SK-N-SH (cell line): ENCODE measurements around the gene SLC52A3. TPM values are rescaled to one million over a fixed set of nuclear protein-coding genes. Genes with fewer than 3 reads are reported as not detected.

Experiments used
- CTCF ChIA-PET: fragments of 300-600, 350-600 bp; formaldehyde crosslinking; extraction: SDS; loops from one replicate; lab custom pipeline; 2021; lab: Yijun Ruan, JAX
- POLR2A ChIA-PET: fragments of 350-600 bp; sonication (Branson Sonifier 250); formaldehyde crosslinking; extraction: SDS; loops from one replicate; lab custom pipeline; 2020; ENCODE audit warnings: antibody characterized with exemption, inconsistent platforms; lab: Yijun Ruan, JAX
- DNase-seq: peaks from one replicate; pipeline ENCODE4 v3.0.0; 2012
- H2AFZ ChIP-seq: fragments of 200-600 bp; sonication (generic); 2 replicates; pipeline ENCODE4 v1.8.1; 2016; ENCODE audit warnings: antibody characterized with exemption, mild to moderate bottlenecking, low read depth
- H3F3A ChIP-seq: fragments of 200-600 bp; sonication (generic); replicated peaks from 2 replicates; pipeline ENCODE3; 2016; ENCODE audit warnings: antibody characterized with exemption, mild to moderate bottlenecking; ENCODE audit not compliant: insufficient read depth
- H3K27ac ChIP-seq, 2 experiments: fragments of 200-500 bp in 1 of 2; fragments of 200-600 bp in 1 of 2; sonication (Bioruptor generic) in 1 of 2; sonication (generic), shearing (Covaris generic) in 1 of 2; 2 replicates each; pipeline versions ENCODE4 v1.5.1 to v1.6.1; 2014 to 2016; ENCODE audit warnings: low read depth in 2 of 2, inconsistent platforms in 1 of 2, low read length in 1 of 2, mild to moderate bottlenecking in 1 of 2, mixed read lengths in 1 of 2
- H3K27me3 ChIP-seq: fragments of 200-600 bp; sonication (generic), shearing (Covaris generic); 2 replicates; pipeline ENCODE4 v1.6.1; 2016; ENCODE audit warnings: mixed run types; ENCODE audit not compliant: insufficient read depth
- H3K36me3 ChIP-seq, 2 experiments: fragments of 200-500 bp in 1 of 2; fragments of 200-600 bp in 1 of 2; sonication (Bioruptor generic) in 1 of 2; sonication (generic) in 1 of 2; replicated peaks in 1 of 2; 2 replicates each; pipeline versions ENCODE3 to v1.5.1; 2014 to 2016; ENCODE audit warnings: low read length in 1 of 2, mild to moderate bottlenecking in 1 of 2; ENCODE audit not compliant: insufficient read depth in 2 of 2, control insufficient read depth in 1 of 2
- H3K4me1 ChIP-seq, 2 experiments: fragments of 200-500 bp in 1 of 2; fragments of 200-600 bp in 1 of 2; sonication (Bioruptor generic) in 1 of 2; sonication (generic), shearing (Covaris generic) in 1 of 2; 2 replicates each; pipeline versions ENCODE4 v1.5.1 to v1.6.1; 2014 to 2016; ENCODE audit warnings: low read depth in 1 of 2, low read length in 1 of 2, mixed run types in 1 of 2; ENCODE audit not compliant: insufficient read depth in 2 of 2, control insufficient read depth in 1 of 2
- H3K4me2 ChIP-seq: fragments of 200-600 bp; sonication (generic), shearing (Covaris generic); 2 replicates; pipeline ENCODE4 v1.6.1; 2017; ENCODE audit warnings: mixed run types
- H3K4me3 ChIP-seq, 2 experiments: fragments of 200-500 bp in 1 of 2; fragments of 200-600 bp in 1 of 2; sonication (Bioruptor generic) in 1 of 2; sonication (generic), shearing (Covaris generic) in 1 of 2; 2 replicates each; pipeline versions ENCODE4 v1.5.1 to v1.8.1; 2014 to 2016; ENCODE audit warnings: low read depth in 2 of 2, inconsistent platforms in 1 of 2, low read length in 1 of 2, mild to moderate bottlenecking in 1 of 2, mixed read lengths in 1 of 2, moderate library complexity in 1 of 2
- H3K79me2 ChIP-seq: fragments of 200-600 bp; sonication (generic); 2 replicates; pipeline ENCODE4 v1.8.1; 2017; ENCODE audit warnings: mild to moderate bottlenecking; ENCODE audit not compliant: insufficient read depth
- H3K9ac ChIP-seq: fragments of 200-600 bp; sonication (generic); 2 replicates; pipeline ENCODE4 v1.6.1; 2017; ENCODE audit warnings: mixed run types
- H3K9me2 ChIP-seq: fragments of 200-600 bp; sonication (generic); 2 replicates; pipeline ENCODE4 v1.6.1; 2017; ENCODE audit warnings: mixed run types
- H3K9me3 ChIP-seq: fragments of 200-600 bp; sonication (generic); 2 replicates; pipeline ENCODE4 v1.6.1; 2017; ENCODE audit warnings: mixed run types, mild to moderate bottlenecking, moderate library complexity
- H4K20me1 ChIP-seq: fragments of 200-600 bp; sonication (generic); 2 replicates; pipeline ENCODE4 v1.6.1; 2017; ENCODE audit warnings: mild to moderate bottlenecking, mixed run types; ENCODE audit not compliant: insufficient read depth
- ELF1 ChIP-seq: IDR thresholded peaks from 2 replicates; pipeline ENCODE4 v1.4.0; 2012
- FOXJ3 ChIP-seq: sonication (generic); formaldehyde crosslinking; IDR thresholded peaks from 2 replicates; pipeline ENCODE4 v1.5.1; 2020; ENCODE audit warnings: mild to moderate bottlenecking, missing genetic modification reagents
- GABPA ChIP-seq: IDR thresholded peaks from 2 replicates; pipeline ENCODE4 v1.4.0; 2012; ENCODE audit warnings: low read depth, mild to moderate bottlenecking
- MAX ChIP-seq: IDR thresholded peaks from 2 replicates; pipeline ENCODE4 v1.4.0; 2012; ENCODE audit warnings: low read depth
- MXI1 ChIP-seq: IDR thresholded peaks from 2 replicates; pipeline ENCODE4 v1.6.1; 2012; ENCODE audit warnings: mild to moderate bottlenecking, low read depth, low read length, improper control_type of control experiment
- NRF1 ChIP-seq: IDR thresholded peaks from 2 replicates; pipeline ENCODE4 v1.6.1; 2012; ENCODE audit warnings: low read depth, mild to moderate bottlenecking, low read length
- RFX5 ChIP-seq: IDR thresholded peaks from 2 replicates; pipeline ENCODE4 v1.6.1; 2012; ENCODE audit warnings: mild to moderate bottlenecking, improper control_type of control experiment, low read length
- RXRA ChIP-seq: IDR thresholded peaks from 2 replicates; pipeline ENCODE4 v1.4.0; 2012; ENCODE audit warnings: low read depth, mild to moderate bottlenecking, borderline replicate concordance
- SIN3A ChIP-seq: IDR thresholded peaks from 2 replicates; pipeline ENCODE4 v1.6.1; 2012; ENCODE audit warnings: low read depth, mild to moderate bottlenecking, low read length, moderate library complexity, borderline replicate concordance
- SMC3 ChIP-seq: IDR thresholded peaks from 2 replicates; pipeline ENCODE4 v1.6.1; 2012; ENCODE audit warnings: low read depth, low read length, improper control_type of control experiment
- TAF1 ChIP-seq: IDR thresholded peaks from 2 replicates; pipeline ENCODE4 v1.6.1; 2012; ENCODE audit warnings: low read depth, mild to moderate bottlenecking, low read length, moderate library complexity, borderline replicate concordance
- WGBS: methylation state at CpG from one replicate; pipeline ENCODE4 v1.1.6; 2017; ENCODE audit warnings: low lambda C conversion rate; 5-methylcytosine and 5-hydroxymethylcytosine counted together
- polyA plus RNA-seq, 3 experiments: library from polyadenylated mRNA; depleted of rRNA; stranded (reverse); fragments of >200 nt; gene quantifications; 2 replicates each; pipeline ENCODE4 v1.2.3, GENCODE V29; 2012
- TF ChIP-seq, protein P1 (sequence below): IDR thresholded peaks from 2 replicates; pipeline ENCODE4 v1.4.0; 2012; ENCODE audit warnings: low read depth, borderline replicate concordance
- TF ChIP-seq, protein P2 (sequence below): IDR thresholded peaks from 2 replicates; pipeline ENCODE4 v1.6.1; 2012; ENCODE audit warnings: mild to moderate bottlenecking, low read depth, low read length, moderate library complexity
- TF ChIP-seq, protein P3 (sequence below): IDR thresholded peaks from 2 replicates; pipeline ENCODE4; 2012

The SLC52A3 gene
- polyA plus RNA-seq, 1 of the 3 experiments (the other 2 are of a cell fraction): not detected

GRCh38 chr20:717832-718231 is 50.5 kb downstream of the SLC52A3 start:
- Histone ChIP-seq H3K4me3 (no peak overlapping the region), H4K20me1 (no peaks in the 10 kb centered on the region), H3K27me3 (no peaks in the 10 kb centered on the region), H3F3A (no peaks in the 10 kb centered on the region), H3K27ac (no peak overlapping the region), H3K79me2 (no peaks in the 10 kb centered on the region), H3K9me2 (no peaks in the 10 kb centered on the region), H2AFZ (no peak overlapping the region), H3K4me2 (no peak overlapping the region), H3K4me1 (no peaks in the 10 kb centered on the region), H3K9ac (no peak overlapping the region), H3K36me3 (no peaks in the 10 kb centered on the region), H3K9me3 (no peaks in the 10 kb centered on the region)
- POLR2A ChIA-PET: no interaction called here
- TF ChIP-seq SMC3: no peak
- no peak for TF ChIP-seq FOXJ3 (CRISPR knock-in tag)
- TF ChIP-seq SIN3A: no peak
- TF ChIP-seq, protein P1, sequence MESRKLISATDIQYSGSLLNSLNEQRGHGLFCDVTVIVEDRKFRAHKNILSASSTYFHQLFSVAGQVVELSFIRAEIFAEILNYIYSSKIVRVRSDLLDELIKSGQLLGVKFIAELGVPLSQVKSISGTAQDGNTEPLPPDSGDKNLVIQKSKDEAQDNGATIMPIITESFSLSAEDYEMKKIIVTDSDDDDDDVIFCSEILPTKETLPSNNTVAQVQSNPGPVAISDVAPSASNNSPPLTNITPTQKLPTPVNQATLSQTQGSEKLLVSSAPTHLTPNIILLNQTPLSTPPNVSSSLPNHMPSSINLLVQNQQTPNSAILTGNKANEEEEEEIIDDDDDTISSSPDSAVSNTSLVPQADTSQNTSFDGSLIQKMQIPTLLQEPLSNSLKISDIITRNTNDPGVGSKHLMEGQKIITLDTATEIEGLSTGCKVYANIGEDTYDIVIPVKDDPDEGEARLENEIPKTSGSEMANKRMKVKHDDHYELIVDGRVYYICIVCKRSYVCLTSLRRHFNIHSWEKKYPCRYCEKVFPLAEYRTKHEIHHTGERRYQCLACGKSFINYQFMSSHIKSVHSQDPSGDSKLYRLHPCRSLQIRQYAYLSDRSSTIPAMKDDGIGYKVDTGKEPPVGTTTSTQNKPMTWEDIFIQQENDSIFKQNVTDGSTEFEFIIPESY: no peak
- TF ChIP-seq, protein P2, sequence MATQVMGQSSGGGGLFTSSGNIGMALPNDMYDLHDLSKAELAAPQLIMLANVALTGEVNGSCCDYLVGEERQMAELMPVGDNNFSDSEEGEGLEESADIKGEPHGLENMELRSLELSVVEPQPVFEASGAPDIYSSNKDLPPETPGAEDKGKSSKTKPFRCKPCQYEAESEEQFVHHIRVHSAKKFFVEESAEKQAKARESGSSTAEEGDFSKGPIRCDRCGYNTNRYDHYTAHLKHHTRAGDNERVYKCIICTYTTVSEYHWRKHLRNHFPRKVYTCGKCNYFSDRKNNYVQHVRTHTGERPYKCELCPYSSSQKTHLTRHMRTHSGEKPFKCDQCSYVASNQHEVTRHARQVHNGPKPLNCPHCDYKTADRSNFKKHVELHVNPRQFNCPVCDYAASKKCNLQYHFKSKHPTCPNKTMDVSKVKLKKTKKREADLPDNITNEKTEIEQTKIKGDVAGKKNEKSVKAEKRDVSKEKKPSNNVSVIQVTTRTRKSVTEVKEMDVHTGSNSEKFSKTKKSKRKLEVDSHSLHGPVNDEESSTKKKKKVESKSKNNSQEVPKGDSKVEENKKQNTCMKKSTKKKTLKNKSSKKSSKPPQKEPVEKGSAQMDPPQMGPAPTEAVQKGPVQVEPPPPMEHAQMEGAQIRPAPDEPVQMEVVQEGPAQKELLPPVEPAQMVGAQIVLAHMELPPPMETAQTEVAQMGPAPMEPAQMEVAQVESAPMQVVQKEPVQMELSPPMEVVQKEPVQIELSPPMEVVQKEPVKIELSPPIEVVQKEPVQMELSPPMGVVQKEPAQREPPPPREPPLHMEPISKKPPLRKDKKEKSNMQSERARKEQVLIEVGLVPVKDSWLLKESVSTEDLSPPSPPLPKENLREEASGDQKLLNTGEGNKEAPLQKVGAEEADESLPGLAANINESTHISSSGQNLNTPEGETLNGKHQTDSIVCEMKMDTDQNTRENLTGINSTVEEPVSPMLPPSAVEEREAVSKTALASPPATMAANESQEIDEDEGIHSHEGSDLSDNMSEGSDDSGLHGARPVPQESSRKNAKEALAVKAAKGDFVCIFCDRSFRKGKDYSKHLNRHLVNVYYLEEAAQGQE: no peak
- TF ChIP-seq ELF1: no peak
- no peak for TF ChIP-seq NRF1
- TF ChIP-seq MXI1: no peak
- DNase-seq: no peak
- WGBS: 6% methylated on average over 5 of the region's 5 CpGs
- CTCF ChIA-PET: interaction anchor here (0.9 to 1.5 kb wide), 4 partner anchors 8 to 51 kb away, joined by 3 to 8 read pairs (median 4); no protein-coding TSS in a partner anchor

DNA sequence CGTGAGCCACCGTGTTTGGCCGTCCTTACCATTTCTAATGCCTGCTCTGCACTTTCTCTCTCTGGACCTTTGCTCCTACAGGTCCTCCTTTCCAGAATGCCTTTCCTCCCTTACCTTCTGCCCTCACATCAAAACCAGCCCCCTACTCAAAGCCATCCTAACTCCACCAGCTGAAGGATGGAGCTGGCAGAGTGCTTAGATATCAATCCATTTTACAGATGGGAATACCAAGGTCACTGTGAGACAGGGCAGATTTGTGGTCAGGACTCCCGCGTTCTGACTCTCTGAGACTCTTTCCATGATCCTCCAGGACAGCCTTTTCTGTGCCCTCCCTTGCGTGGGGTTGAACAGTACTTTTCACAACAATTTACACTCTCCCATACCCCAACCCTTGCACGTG is 51.0 kb downstream of the SLC52A3 start:
- Histone ChIP-seq H3K9me3 (no peaks in the 10 kb centered on the region), H3K4me3 (no peak overlapping the region), H3K4me2 (no peak overlapping the region), H3K4me1 (no peaks in the 10 kb centered on the region), H3K9me2 (no peaks in the 10 kb centered on the region), H3F3A (no peaks in the 10 kb centered on the region), H2AFZ (no peak overlapping the region), H3K79me2 (no peaks in the 10 kb centered on the region), H4K20me1 (no peaks in the 10 kb centered on the region), H3K27ac (no peak overlapping the region), H3K36me3 (no peaks in the 10 kb centered on the region), H3K9ac (no peak overlapping the region), H3K27me3 (no peaks in the 10 kb centered on the region)
- whole genome bisulfite sequencing: 60% methylated on average over 7 of the region's 7 CpGs
- ChIA-PET POLR2A (no interaction called here), CTCF (interaction anchor here (1.1 to 2.4 kb wide), 3 partner anchors 7 to 70 kb away, joined by 3 to 8 read pairs (median 4); no protein-coding TSS in a partner anchor)
- TF ChIP-seq MAX (no peak), ELF1 (no peak), RXRA (no peak), SIN3A (no peak), RFX5 (no peak), GABPA (no peak), TAF1 (no peak)
- TF ChIP-seq, protein P3, sequence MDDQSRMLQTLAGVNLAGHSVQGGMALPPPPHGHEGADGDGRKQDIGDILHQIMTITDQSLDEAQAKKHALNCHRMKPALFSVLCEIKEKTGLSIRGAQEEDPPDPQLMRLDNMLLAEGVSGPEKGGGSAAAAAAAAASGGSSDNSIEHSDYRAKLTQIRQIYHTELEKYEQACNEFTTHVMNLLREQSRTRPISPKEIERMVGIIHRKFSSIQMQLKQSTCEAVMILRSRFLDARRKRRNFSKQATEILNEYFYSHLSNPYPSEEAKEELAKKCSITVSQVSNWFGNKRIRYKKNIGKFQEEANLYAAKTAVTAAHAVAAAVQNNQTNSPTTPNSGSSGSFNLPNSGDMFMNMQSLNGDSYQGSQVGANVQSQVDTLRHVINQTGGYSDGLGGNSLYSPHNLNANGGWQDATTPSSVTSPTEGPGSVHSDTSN: no peak
- no peak for DNase-seq
